Measurements from ENCODE around the gene RAB31. TPM values are rescaled to one million over a fixed set of nuclear protein-coding genes. Genes with fewer than 3 reads are reported as not detected.

RAB31 gene
- total RNA-seq, 1 experiment from 2014 or later = 2.3 TPM

DNA sequence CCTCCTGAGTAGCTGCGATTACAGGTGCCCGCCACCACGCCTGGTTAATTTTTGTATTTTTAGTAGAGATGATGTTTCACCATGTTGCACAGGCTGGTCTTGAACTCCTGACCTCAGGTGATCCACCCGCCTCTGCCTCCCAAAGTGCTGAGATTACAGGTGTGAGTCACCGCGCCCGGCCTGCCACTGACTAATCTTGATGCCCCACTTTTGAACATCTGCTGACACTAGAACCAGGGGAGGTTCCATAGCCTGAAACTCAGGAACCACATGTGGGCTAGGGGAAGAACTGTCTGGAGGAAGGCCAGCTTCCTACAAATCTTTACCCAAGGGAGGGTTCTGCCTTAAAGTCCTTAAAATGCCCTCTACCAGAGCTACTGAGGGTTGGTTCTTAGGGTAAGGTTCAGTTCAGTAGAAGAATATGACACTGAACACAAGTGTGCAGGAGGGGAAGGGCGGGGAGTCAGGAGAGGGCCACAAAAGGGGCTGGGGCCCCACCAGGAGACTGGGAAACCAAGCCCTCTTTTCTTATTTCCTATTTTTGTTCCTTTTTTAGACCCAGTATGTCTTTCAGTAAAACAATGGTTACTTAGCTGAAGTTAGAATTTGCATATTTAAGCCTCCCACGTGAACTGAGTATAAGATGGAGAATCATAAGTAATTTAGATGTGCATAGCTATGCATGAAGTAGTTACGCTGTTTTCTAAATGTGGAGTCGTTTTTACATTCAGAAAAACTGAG lies 6.3 kb upstream of the RAB31 start:
- intact Hi-C loops (cut with micrococcal nuclease; ENCODE audit: unreplicated experiment) = no loop called here
- BruUV-seq (replicated peaks) = no TSS peak

DNA sequence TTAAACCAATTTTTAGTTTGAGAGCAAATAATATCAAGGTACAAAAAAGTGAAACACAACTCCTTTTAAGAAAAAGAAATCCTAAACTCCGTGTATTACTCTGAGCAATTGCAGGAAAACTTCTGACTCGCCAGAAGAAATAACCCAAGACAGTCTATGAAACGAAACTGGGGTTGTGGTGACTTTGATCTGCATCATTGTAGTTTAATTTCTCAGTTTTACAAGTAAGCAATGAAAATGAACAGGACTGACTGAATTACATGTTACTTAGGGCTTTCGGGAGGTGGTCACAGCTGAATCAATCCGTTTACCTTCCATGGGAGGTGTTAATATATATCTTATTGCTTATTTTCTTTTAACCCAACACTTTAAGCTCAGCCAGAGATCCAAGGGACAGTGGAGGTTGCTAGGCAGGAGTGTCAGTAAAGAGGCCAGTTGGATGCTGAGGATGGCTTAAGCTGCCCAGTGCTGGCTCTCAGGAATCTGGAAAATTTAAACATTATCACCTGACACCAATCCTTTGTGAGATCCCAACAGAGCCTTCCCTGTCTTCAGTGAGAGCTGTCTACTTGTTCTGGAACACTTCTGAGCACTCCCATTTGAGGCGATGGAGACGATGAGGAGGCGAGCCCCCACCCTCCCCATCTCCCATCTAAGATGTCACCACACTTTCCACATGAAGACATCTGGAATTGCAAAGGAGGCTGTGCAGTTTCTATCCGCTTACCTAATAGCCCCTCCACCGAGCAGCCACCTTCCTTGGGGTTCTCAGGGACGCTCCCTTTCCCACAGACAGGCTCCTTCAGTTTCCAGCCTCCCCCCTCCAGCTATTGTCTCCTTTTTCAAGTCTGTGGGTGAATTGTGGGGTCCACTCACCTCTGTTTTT lies 3.6 kb upstream of the RAB31 start:
- Mint-ChIP-seq H3K4me1 (ENCODE audit: low read depth, unreplicated experiment) (no peaks in the 10 kb centered on the region), H3K27ac (ENCODE audit: unreplicated experiment) (no peak overlapping the region), H3K36me3 (ENCODE audit: insufficient read depth, unreplicated experiment) (peaks cover 5% of the 10 kb centered on the region), H3K9me3 (ENCODE audit: low read depth, unreplicated experiment) (no peaks in the 10 kb centered on the region), H3K27me3 (ENCODE audit: unreplicated experiment) (peaks cover 57% of the 10 kb centered on the region), H3K4me3 (ENCODE audit: low read depth, unreplicated experiment) (no peak overlapping the region)
- TF ChIP-seq, protein P1, sequence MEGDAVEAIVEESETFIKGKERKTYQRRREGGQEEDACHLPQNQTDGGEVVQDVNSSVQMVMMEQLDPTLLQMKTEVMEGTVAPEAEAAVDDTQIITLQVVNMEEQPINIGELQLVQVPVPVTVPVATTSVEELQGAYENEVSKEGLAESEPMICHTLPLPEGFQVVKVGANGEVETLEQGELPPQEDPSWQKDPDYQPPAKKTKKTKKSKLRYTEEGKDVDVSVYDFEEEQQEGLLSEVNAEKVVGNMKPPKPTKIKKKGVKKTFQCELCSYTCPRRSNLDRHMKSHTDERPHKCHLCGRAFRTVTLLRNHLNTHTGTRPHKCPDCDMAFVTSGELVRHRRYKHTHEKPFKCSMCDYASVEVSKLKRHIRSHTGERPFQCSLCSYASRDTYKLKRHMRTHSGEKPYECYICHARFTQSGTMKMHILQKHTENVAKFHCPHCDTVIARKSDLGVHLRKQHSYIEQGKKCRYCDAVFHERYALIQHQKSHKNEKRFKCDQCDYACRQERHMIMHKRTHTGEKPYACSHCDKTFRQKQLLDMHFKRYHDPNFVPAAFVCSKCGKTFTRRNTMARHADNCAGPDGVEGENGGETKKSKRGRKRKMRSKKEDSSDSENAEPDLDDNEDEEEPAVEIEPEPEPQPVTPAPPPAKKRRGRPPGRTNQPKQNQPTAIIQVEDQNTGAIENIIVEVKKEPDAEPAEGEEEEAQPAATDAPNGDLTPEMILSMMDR (IDR thresholded peaks at IDR 0.05; ENCODE audit: unreplicated experiment) = no peak
- no peak for DNase-seq
- intact Hi-C loops (cut with micrococcal nuclease; ENCODE audit: unreplicated experiment) = no loop called here
- no TSS peak for BruUV-seq (replicated peaks)
- CTCF ChIA-PET = no interaction called here

More for the DNA sequence above, 6.3 kb upstream of the RAB31 start:
- CTCF ChIA-PET = no interaction called here
- no peak overlapping the region for H3K27ac Mint-ChIP-seq (ENCODE audit: unreplicated experiment)
- H3K4me1 Mint-ChIP-seq (ENCODE audit: low read depth, unreplicated experiment) = no peaks in the 10 kb centered on the region
- H3K4me3 Mint-ChIP-seq (ENCODE audit: low read depth, unreplicated experiment) = no peak overlapping the region
- DNase-seq = no peak
- no peaks in the 10 kb centered on the region for H3K36me3 Mint-ChIP-seq (ENCODE audit: insufficient read depth, unreplicated experiment)
- TF ChIP-seq, protein P1 (IDR thresholded peaks at IDR 0.05; ENCODE audit: unreplicated experiment) = no peak
- no peaks in the 10 kb centered on the region for H3K9me3 Mint-ChIP-seq (ENCODE audit: low read depth, unreplicated experiment)
- H3K27me3 Mint-ChIP-seq (ENCODE audit: unreplicated experiment) = peaks cover 43% of the 10 kb centered on the region

DNA sequence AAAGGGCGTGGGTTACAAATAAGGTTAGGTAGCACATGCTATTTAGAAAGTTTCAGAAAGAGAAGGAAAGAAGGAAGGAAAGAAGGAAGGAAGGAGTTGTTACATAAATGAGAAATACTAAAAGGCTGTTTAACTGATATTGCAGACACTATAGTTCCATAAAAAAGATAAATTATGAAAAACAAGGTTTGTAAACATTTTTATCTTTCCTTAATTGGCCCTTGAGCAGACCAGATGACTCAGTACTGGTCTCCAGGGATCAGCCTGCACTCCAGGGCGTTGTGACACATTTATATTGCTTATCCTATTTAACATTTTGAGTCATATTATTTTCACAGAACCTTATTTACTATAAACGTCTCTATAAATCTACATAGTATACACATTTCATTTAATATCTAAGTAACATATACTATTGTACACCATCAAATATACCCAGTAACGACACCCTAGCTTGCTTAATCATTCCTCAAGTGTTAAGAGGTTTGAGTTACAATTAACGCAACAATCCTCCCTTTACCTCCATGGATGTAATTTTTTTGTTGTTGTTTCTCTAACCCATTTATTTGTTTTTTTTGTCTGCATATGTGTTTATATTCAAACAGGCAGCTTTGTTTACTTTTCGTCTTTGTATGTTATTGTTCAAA lies 2.8 kb upstream of the RAB31 start:
- peaks cover 5% of the 10 kb centered on the region for H3K36me3 Mint-ChIP-seq (ENCODE audit: insufficient read depth, unreplicated experiment)
- H3K4me1 Mint-ChIP-seq (ENCODE audit: low read depth, unreplicated experiment) = no peaks in the 10 kb centered on the region
- intact Hi-C loops (cut with micrococcal nuclease; ENCODE audit: unreplicated experiment) = no loop called here
- H3K27me3 Mint-ChIP-seq (ENCODE audit: unreplicated experiment) = peaks cover 65% of the 10 kb centered on the region
- H3K4me3 Mint-ChIP-seq (ENCODE audit: low read depth, unreplicated experiment) = no peak overlapping the region
- DNase-seq = no peak
- CTCF ChIA-PET = no interaction called here
- H3K27ac Mint-ChIP-seq (ENCODE audit: unreplicated experiment) = no peak overlapping the region
- TF ChIP-seq, protein P1 (IDR thresholded peaks at IDR 0.05; ENCODE audit: unreplicated experiment) = no peak
- BruUV-seq (replicated peaks) = no TSS peak
- H3K9me3 Mint-ChIP-seq (ENCODE audit: low read depth, unreplicated experiment) = no peaks in the 10 kb centered on the region

DNA sequence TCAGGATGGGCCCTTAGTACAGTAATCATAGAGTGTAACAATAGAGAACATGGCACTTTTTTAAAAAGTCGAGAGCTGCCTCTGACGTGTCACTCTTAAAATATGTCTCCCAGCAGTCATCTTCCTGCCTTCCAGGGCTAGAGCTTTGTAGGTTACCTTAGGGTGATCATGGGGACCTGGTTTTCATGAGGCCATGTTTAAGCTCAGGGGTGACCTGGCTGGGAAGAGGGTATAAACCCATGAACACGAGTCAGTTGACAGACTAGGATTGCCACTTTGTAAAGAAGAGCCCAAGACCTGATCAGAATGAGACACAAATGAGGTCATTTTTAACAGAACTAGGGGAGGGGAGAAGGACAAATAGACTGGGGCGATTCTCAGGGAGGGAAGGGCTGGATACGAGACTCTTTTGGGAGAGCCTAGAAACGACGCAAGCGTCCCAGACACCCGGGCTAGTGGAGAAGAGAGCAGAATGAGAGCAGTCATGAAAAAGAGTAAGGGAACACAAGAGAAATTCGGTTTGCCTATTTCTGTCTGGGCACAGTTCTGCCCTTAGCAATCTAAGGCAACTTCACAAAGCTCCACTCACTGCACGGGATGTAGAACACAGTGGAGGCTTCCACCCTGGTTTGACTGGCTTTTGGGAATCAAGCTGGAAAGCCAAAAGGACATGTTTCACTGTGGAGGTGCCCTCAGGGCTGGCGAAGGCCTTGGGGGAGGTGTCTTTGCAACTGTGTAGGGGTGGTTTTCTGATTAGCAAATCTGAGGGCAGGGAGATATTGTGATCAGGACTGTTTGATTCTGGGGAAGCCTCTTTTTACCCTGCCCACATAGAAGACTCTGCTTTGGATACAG lies 1.8 kb upstream of the RAB31 start:
- DNase-seq = no peak
- H3K27me3 Mint-ChIP-seq (ENCODE audit: unreplicated experiment) = peaks cover 75% of the 10 kb centered on the region
- intact Hi-C loops (cut with micrococcal nuclease; ENCODE audit: unreplicated experiment) = no loop called here
- H3K36me3 Mint-ChIP-seq (ENCODE audit: insufficient read depth, unreplicated experiment) = peaks cover 5% of the 10 kb centered on the region
- no peaks in the 10 kb centered on the region for H3K9me3 Mint-ChIP-seq (ENCODE audit: low read depth, unreplicated experiment)
- no peaks in the 10 kb centered on the region for H3K4me1 Mint-ChIP-seq (ENCODE audit: low read depth, unreplicated experiment)
- H3K27ac Mint-ChIP-seq (ENCODE audit: unreplicated experiment) = no peak overlapping the region
- no peak overlapping the region for H3K4me3 Mint-ChIP-seq (ENCODE audit: low read depth, unreplicated experiment)
- CTCF ChIA-PET = no interaction called here
- no TSS peak for BruUV-seq (replicated peaks)
- TF ChIP-seq, protein P1 (IDR thresholded peaks at IDR 0.05; ENCODE audit: unreplicated experiment) = no peak

Measured in Calu3 (cell line).